Central memory CD4-positive, alpha-beta T cell (primary cell): Measurements from ENCODE around the gene GGTA1.
"Not testable (repeated sequence)": the region's sequence is repeated elsewhere in the genome, so short reads cannot be mapped to it uniquely, and the experiment has no call there.

Experiments
- DNase-seq: peaks from one replicate; pipeline ENCODE4 v3.0.0; 2022

Gene GGTA1

DNA sequence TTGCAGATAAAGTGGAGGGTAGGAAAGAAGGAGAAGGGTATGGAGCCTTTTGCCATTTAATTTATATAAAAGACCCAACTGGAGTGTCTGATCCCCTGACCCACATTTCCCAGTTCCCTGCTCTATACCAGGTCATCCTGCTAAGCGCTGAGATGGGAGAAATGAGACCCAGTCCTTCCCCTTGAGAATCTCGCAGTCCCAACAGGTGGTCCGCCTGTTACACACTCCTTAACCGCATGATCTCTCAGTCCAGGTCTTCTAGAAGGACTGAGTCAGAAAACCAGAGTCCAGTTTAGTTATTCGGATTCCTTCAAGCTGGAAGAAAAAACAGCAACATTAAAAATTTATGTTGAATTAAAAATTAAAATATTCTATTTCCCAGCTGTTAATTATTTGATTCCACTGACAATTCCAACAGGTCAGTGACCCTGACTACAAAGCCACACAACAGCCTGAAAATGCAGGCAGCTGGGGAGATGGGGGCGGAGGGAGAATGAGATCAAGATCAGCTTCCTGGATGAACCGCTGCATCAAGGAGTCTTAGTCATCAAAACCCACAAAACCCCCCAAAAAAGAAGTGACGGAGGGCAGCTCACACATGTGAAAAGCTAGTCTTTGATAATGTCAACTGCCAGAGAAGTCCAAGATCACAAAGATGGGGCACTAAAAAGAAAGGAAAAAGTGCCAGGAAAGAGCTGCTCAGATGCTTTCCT, 44.0 kb downstream of the GGTA1 start:
- no peak for DNase-seq

DNA sequence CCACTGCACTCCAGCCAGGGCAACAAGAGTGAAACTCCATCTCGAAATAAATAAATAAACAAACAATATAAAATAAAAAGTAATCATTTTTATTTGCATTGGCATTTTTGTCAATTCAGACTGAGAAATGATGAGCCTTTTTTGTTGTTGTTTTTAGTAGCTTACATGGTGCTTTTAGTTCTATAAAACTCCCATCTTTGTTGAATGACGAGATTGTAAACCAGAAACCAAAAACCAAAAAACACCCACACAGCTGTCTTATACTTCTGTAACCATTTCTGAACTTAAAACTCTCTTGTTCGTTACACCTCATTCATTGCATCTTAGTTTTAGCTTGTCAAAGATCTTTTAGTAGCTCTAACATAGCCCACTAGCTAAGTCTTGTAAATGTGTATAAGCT, 44.7 kb downstream of the GGTA1 start:
- no peak for DNase-seq

DNA sequence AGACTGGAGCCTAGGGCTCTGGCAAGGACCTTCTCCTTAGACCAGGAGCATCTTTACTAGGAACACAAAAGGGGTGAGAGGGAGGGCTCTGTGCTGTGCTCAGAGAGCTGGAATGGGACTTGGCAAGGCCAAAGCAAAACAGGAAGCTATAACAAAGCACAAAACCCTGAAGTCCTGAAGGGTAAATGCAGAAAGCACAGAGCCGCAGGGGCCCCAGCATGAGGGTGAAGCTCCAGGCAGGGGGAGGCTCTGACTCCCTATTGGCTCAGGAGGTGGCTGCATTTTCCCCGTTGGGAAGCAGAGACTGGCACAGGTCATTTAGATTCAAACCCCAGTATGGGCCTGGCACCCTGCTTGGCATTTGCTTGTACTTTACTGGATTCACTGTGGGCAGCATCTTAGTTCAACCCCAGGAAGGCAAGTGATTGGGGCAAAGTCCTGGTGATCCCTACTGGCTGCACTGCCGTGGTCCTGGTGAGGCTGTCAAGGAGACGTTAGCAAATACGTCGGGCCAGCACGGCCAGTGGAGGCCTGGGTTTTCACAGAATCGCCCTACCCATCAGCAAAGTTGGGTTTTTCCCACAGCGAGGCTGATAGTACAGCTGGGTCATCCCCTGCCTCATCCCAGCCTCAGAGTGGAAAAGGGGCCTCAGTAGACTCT, 46.3 kb downstream of the GGTA1 start:
- no peak for DNase-seq

DNA sequence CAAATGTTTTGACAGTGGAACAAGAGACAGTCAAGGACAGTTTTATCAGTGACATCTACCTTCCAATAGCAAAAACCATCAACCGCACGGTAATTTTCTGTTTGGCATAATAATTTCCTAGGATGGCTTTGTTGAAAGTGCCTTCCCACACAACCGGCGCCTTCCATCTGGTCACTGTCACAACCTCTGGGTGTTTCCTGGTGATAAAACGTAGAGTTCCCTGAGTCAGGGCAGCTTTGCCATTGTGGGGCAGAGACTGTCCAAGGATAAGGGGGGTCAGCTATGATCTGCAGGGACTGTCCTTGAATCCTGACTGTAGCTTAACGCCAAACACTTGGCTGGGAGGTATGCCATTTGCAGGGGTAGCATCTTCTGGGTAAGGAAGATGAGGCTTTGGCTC, 47.6 kb downstream of the GGTA1 start:
- DNase-seq: no peak

DNA sequence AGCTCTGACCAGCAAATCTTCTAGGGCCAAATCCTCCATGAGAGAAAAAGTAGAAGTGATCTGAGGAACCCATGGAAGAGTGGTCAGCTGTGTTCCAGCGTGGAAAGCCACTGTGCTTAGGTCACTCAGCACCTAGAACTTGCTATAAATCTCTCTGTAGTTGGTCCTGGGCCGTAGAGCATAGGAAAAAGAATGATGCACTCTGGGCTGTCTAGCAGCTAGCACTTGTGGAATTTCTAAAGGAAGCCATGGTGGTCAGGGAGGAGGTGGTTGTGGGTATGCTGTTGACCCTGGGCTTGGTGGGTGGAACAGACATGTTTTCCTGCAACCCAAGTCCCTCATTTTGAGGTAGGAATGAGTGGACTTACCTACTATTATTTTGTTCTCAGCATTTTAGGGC, 48.1 kb downstream of the GGTA1 start:
- no peak for DNase-seq

DNA sequence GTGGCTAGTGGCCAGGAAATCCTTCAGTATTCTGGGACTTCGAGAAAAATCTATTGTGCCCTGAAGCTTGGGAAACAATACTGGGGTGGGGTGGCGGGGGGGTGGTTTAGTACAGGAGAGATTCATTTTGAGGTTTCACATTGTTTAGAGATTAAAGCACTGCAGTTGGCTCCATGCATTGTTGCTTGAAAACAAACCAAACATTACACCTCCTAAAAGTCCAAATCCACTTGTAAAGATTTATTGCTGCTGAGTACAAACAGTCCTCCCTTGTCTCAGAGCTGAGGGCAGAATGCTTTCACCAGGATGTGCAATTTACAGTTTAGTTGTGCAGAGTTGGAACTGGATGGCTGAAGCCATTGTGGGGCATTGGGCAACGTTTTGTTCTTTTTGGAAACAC, 49.4 kb downstream of the GGTA1 start:
- no peak for DNase-seq

DNA sequence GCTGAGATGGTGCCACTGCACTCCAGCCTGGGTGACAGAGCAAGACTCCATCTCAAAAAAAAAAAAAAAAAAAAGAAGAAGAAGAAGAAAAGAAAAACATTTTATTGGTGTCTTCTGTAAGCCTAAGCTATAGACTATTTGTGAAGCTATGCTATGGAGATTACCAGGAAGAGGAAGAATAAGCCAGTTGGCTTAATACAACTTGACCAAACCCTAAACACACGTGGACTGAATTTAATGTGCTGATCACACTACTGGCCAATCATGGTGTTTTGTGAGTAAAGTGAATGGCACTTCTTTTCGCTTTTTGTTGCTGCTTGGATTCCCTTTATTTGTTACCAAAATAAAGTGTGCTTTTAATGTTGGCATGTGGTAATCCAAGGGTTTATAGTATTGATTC, 49.9 kb downstream of the GGTA1 start:
- no peak for DNase-seq

DNA sequence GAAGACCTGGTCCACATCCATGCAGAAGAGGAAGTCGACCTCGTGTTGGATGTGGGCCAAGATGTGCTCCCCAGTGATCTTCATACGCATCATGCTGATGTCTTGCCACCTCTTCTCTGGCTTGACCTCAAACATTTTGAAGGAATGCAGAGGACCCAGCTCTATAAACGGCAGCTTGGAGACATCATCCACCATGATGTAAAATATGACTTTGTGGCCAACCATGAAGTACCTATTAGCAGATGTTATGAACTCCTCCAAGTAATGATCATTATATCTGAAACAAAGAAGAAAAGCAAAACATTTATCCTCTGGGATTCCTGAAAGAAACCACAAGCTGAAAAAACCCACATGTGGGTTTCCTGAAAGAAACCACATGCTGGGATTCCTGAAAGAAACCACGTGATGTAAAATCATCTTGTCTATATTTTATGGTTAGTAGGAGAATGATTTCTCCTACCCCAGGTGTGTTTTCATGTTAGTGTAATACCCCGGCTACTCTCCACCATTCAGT, 52.3 kb downstream of the GGTA1 start:
- no peak for DNase-seq

DNA sequence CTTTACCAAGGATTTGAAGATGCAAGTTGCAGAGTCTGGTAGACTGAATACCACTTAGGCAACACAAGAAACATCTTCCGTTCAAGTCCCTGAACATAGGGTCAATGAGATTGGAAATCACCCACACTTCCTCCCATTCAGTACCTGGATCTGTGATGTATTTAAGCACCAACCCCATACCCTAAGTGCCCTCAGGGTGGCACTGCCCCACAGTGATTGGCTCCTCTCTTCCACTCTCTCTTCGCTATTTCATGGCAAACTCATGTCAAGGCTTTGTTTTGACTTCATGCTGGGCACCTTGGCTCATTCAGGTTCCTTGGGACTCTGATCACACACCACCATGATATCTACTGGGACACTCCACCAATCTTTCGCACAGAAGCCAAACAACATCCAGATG, 53.7 kb downstream of the GGTA1 start:
- no peak for DNase-seq

DNA sequence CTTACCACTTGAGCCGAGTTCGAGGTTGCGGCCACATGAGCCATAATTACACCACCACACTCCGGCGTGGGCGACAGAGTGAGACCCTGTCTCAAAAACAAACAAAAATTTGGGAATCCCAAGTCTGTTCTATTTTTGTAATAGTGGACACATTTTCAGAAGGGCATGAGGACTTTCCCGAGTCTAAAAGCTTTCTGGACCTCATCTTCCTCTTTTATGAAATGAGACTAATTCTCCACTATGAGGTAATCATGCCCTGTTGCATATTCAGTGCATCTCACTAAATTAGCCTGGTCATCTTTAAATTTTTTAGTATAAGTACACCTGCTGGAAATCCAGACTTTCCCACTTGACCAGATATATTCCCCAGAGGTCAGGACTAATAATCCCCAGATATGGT, 55.7 kb downstream of the GGTA1 start:
- DNase-seq: no peak

DNA sequence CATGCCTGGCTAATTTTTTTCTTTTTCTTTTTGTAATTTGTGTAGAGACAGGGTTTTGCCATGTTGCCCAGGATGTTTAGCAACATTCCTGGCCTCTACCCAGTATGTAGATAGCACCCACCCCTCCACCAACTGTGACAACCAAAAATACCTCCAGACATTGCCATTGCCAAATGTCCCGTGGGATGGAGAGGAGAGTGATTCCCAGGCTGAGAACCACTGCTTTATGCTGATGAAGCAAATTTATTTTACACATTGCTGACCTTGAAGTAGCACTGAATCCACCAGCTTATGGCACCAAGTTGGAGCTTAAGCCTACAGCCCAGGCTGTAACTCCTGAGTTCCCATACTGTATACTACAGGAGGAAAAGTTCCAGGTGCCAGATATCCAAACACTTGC, 58.5 kb downstream of the GGTA1 start:
- DNase-seq: no peak

DNA sequence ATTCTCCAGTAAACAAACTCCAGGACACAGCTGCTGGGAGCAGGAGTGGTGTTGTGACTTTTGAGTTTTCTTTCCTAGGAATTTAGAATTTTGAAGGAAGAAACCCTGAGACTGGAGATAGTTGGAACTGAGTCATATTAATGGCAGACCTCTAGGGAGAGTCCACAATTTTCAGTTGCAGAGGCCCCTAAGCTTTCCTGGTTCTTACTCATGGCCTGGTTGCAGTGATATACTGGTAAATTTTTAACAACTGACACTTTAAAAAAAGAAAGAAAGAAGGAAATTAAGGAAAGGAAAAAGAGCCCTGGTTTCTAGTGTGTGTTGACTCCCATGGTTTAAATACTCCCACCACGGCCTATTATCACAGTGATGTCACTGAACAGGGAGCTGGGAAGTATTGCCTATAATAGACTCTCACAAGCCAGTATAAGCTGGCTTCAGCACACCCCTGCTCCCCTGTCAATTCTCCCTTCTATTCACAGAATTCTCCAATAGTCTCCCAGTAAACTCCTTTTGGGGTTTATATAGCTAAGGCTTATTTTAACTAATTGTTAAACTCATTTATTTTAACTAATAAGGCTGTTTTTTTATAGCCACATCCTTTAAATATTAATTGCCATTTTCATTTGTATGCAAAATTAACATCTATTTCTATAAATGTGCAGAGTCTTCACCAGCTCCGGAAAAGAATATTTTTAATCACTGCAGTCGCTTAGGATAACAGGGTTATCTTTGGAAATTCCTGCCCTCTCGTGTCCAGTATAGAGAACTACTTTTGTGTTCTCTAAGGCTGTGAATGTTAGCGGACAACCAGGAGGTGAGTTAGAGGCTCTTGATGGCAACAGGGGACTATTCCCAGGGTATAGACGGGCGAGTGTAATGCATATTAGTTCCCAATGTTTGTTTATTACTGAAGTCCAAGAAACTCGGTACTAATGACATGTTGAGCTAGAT, 59.7 kb downstream of the GGTA1 start:
- no peak for DNase-seq

DNA sequence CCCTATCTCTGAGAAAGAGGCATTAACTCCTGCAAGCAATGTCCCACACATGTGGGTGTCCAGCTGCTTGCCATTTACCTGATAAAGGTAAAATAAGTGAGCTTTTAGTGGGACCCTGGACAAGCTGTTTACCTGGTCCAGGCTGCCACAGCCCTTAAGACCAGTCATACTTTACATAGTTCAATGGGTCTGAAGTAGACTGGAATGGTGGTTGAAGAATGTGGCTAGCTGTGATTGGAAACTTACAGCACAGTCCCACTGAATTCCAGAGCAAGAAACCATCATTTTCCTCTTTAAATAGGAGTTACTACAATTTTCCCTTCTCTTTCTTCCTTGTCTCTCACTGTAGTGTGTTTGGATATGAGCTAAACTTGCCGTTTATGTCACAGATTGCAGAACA, 60.6 kb downstream of the GGTA1 start:
- no peak for DNase-seq

DNA sequence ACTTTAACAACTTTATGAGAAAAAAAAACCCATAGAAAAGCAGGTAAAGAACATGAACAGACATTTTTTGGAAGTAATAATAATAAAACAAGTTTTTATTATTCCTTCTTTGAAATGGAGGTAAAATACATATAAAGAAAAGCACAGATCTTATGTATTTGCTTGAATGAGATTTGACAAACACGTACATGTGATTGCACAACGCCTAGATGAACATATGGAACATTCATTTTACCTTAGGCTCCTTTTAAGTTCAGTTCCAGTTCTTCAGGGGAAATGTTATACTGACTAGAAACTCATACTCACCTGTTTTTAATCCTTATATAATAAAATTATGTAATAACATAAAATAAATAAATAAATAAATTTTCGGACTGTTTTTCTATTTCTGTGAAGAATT, 61.8 kb downstream of the GGTA1 start:
- no peak for DNase-seq

DNA sequence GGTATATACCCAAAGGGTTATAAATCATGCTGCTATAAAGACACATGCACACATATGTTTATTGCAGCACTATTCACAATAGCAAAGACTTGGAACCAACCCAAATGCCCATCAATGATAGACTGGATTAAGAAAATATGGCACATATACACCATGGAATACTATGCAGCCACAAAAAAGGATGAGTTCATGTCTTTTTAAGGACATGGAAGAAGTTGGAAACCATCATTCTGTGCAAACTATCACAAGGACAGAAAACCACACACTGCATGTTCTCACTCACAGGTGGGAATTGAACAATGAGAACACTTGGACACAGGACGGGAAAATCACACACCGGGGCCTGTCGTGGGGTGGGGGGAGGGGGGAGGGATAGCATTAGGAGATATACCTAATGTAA, 62.6 kb downstream of the GGTA1 start:
- DNase-seq: not testable (repeated sequence)

DNA sequence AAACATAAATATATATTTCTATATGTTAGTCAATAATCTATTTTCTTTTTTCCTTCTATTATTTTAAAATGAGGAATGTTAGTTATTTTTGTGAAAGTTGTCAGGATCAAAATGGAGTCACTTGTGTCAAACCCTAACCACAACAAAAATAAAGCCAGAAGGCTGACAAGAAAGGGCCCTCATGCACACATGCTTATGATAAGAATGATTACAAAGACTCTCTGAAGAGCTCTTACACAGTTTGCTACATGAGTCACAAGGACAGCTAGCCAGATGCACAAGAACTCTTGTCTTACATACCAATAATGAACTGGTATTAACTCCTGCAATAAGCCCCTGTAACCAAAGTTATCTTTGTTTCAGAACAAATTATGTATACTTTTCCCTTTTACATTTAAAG, 64.7 kb downstream of the GGTA1 start:
- DNase-seq: no peak

DNA sequence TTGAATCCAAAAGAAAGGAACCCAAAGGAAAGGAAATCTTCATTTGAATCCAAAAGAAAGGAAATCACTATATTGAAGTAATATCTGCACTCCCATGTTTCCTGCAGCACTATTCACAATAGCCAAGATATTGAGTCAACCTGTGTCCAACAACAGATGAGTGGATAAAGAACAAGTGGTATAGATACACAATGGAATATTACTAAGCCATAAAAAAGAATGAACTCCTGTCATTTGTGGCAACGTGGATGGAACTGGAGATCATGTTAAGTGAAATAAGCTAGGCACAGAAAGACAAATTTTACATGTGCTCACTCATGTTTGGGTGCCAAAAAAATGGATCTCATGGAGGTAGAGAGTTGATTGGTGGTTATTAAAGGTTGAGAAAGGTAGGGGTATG, 71.7 kb downstream of the GGTA1 start:
- no peak for DNase-seq

DNA sequence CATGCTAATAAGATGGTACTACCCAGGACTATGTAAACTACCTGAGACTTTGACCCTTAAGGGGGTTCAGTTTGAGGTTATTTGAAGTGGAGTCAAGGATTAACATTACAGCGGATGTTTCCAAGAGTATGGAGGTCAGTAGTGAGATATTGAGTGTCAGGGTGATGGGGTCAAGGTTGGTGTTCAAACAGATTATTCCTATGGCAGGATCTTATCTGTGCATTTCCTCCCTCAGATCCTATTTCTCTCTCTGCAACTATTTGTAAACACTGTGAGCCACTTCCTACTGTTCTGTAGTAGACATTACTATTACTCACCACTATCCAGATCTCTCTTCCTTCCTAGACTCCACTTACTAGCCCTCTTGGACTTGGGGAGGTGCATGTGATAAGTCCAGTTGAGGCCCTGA, 75.6 kb downstream of the GGTA1 start:
- DNase-seq: no peak

DNA sequence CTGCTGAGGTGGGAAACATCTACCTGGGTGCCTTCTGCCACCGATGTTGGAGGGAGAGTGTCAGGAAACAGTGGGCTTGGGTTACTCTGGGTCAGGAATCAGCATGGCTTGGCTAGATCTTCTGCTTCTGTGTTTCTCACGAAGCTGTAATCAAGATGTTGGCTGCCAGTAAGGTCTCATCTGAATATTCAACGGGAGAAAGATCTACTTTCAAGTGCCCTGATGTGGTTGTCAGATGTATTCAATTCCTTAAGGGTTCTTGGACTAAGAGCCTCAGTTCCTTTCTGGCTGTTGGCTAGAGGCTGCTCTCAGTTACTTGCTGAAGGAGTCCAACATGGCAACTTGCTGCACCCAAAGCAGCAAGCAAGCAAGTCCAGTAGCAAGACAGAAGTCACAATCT, 87.7 kb downstream of the GGTA1 start:
- no peak for DNase-seq

DNA sequence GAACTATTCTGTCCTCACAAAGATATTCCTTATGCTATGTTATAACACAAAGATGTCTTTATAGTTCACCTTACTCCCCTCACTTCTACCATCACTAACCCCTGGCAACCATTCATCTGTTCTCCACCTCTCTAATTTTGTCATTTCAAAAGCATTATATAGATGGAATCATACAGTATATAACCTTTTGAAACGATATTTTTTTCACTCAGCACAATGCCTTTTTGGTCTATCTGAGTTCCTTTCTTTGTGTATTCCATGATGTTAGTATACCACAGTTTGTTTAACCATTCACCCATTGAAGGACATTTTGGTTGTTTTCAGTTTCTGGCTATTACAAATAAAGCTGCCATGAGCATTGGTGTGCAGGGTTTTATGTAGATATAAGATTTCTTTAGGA, 93.7 kb downstream of the GGTA1 start:
- no peak for DNase-seq
